GM12878 (cell line): ENCODE results near the gene MGAT5. TPM values are rescaled to one million over a fixed set of nuclear protein-coding genes. Genes with fewer than 3 reads are reported as not detected.

Experiments used
- ATAC-seq: fragments of 200-7000 bp; cut with Tn5 transposase; 3 replicates; pipeline ENCODE4 v1.9.1; 2020; ENCODE audit warnings: mild to moderate bottlenecking, moderate library complexity
- BruUV-seq: library from RNA; stranded (reverse); fragments of 400-500 nt; replicated peaks from 2 replicates; lab custom pipeline; 2021; lab: Mats Ljungman, UMichigan
- CTCF ChIA-PET: fragments of 300-600 bp; sonication (Branson Sonifier 250); formaldehyde crosslinking; extraction: SDS; loops from one replicate; lab custom pipeline; 2021; ENCODE audit warnings: inconsistent platforms; lab: Yijun Ruan, JAX
- POLR2A ChIA-PET: fragments of 350-600 bp; formaldehyde crosslinking; extraction: SDS; loops from one replicate; lab custom pipeline; 2021; ENCODE audit warnings: inconsistent platforms; lab: Charles Lee
- RAD21 ChIA-PET: fragments of 300-600 bp; sonication (Branson Sonifier 250); formaldehyde crosslinking; loops from one replicate; lab custom pipeline; 2023; ENCODE audit warnings: antibody characterized with exemption; ENCODE audit not compliant: unreplicated experiment; lab: Charles Lee
- SMC1A ChIA-PET: fragments of 300-600 bp; sonication (Branson Sonifier 250); formaldehyde crosslinking; loops from one replicate; lab custom pipeline; 2023; ENCODE audit not compliant: unreplicated experiment, uncharacterized antibody; lab: Charles Lee
- DNase-seq: peaks from one replicate; pipeline ENCODE4 v3.0.0-alpha.2; 2011; ENCODE audit warnings: low read depth, low spot score
- FAIRE-seq: peaks from 3 replicates; lab custom pipeline; 2011; peaks lifted over from hg19 to GRCh38; lab: Jason Lieb, UNC
- H2AFZ ChIP-seq: 2 replicates; pipeline ENCODE4 v1.6.0; 2011; ENCODE audit warnings: low read depth, low read length, control low read depth; ENCODE audit not compliant: control insufficient read depth
- H3K27ac ChIP-seq: 2 replicates; pipeline ENCODE4 v1.5.1; 2011; ENCODE audit warnings: control low read depth; ENCODE audit not compliant: control insufficient read depth, insufficient read depth
- H3K27me3 ChIP-seq, 2 experiments: replicated peaks in 1 of 2; 2 replicates each; pipeline versions ENCODE4 v1.6.0 to v1.6.1; 2011; ENCODE audit warnings: low read length in 1 of 2; ENCODE audit not compliant: control insufficient read depth in 2 of 2, insufficient read depth in 2 of 2
- H3K36me3 ChIP-seq, 2 experiments: 2 replicates each; pipeline ENCODE4 v1.5.1; 2011; ENCODE audit warnings: low read length in 1 of 2; ENCODE audit not compliant: control insufficient read depth in 2 of 2, insufficient read depth in 2 of 2
- H3K4me1 ChIP-seq: 2 replicates; pipeline ENCODE4 v1.6.1; 2011; ENCODE audit warnings: mild to moderate bottlenecking, low read length, moderate library complexity, mixed read lengths; ENCODE audit not compliant: control insufficient read depth, insufficient read depth
- H3K4me2 ChIP-seq: 2 replicates; pipeline ENCODE4 v1.6.0; 2011; ENCODE audit warnings: control low read depth; ENCODE audit not compliant: control insufficient read depth, insufficient read depth
- H3K4me3 ChIP-seq: fragments of 200-600 bp; sonication (generic); 2 replicates; pipeline ENCODE4 v1.5.1; 2016
- H3K79me2 ChIP-seq: 2 replicates; pipeline ENCODE4 v1.6.0; 2011; ENCODE audit warnings: low read length; ENCODE audit not compliant: control insufficient read depth, insufficient read depth
- H3K9ac ChIP-seq: 2 replicates; pipeline ENCODE4 v1.8.0; 2011; ENCODE audit warnings: low read length, control low read depth, mixed read lengths; ENCODE audit not compliant: control insufficient read depth, insufficient read depth
- H3K9me3 ChIP-seq: replicated peaks from 3 replicates; pipeline ENCODE4 v1.5.1; 2011; ENCODE audit warnings: mild to moderate bottlenecking, low read length; ENCODE audit not compliant: control insufficient read depth, insufficient read depth
- H4K20me1 ChIP-seq: 2 replicates; pipeline ENCODE4 v1.6.0; 2011; ENCODE audit not compliant: control insufficient read depth, insufficient read depth
- ELK1 ChIP-seq: IDR thresholded peaks from 2 replicates; pipeline ENCODE4 v1.6.1; 2012; ENCODE audit warnings: low read depth, low read length, improper control_type of control experiment
- NFIC ChIP-seq: IDR thresholded peaks from 2 replicates; pipeline ENCODE4 v1.6.1; 2012; ENCODE audit warnings: low read depth, mild to moderate bottlenecking, inconsistent platforms, low read length, moderate library complexity
- RAD51 ChIP-seq: fragments of 450-650 bp; IDR thresholded peaks from 2 replicates; pipeline ENCODE4 v1.6.1; 2016; ENCODE audit warnings: moderate library complexity, mild to moderate bottlenecking, inconsistent platforms
- RFX5 ChIP-seq: IDR thresholded peaks from 2 replicates; pipeline ENCODE4 v1.6.1; 2011; ENCODE audit warnings: low read depth, low read length, improper control_type of control experiment
- SMARCA5 ChIP-seq: fragments of 450-650 bp; IDR thresholded peaks from 2 replicates; pipeline ENCODE4 v1.6.1; 2017; ENCODE audit warnings: mild to moderate bottlenecking
- YY1 ChIP-seq: IDR thresholded peaks from 2 replicates; pipeline ENCODE4 v1.6.1; 2011; ENCODE audit warnings: low read depth, mild to moderate bottlenecking, low read length
- ZNF384 ChIP-seq: IDR thresholded peaks from 2 replicates; pipeline ENCODE4 v1.6.1; 2012; ENCODE audit warnings: low read depth, mild to moderate bottlenecking, low read length, improper control_type of control experiment, borderline replicate concordance
- ZZZ3 ChIP-seq: IDR thresholded peaks from 2 replicates; pipeline ENCODE4 v1.6.1; 2011; ENCODE audit warnings: low read depth; ENCODE audit not compliant: control insufficient read depth, insufficient read length
- WGBS: methylation state at CpG from one replicate; pipeline ENCODE4 v1.1.6; 2016; ENCODE audit warnings: low lambda C conversion rate; ENCODE audit not compliant: insufficient replicate concordance, insufficient coverage; ENCODE audit errors: missing lambda C conversion rate; 5-methylcytosine and 5-hydroxymethylcytosine counted together
- in situ Hi-C: fragments of 300-500 bp; cut with MboI; formaldehyde crosslinking; loops from 9 replicates; pipeline ENCODE4 v1.14.3; 2018; ENCODE audit warnings: mixed read lengths
- intact Hi-C: fragments of 100-400 bp; cut with micrococcal nuclease; formaldehyde crosslinking; loops from one replicate; pipeline ENCODE4 v1.14.2; 2022; ENCODE audit not compliant: unreplicated experiment
- polyA plus RNA-seq, 11 experiments: library from polyadenylated mRNA; depleted of rRNA in 4 of 11; unstranded in 6 of 11; stranded (reverse) in 5 of 11; fragments of >200 nt; fragmentation: Nextera tagmentation in 4 of 11; fragmentation: Illumina TruSeq in 1 of 11; extraction: Ambion mirVana in 4 of 11; extraction: Trizol in 1 of 11; gene quantifications; 1 replicate in 1 of 11; 2 replicates in 10 of 11; pipeline versions ENCODE4 v1.2.1 to v1.2.3, GENCODE V29; 2011 to 2016; ENCODE audit warnings: inconsistent platforms in 2 of 11, missing spikeins in 2 of 11, low read depth in 1 of 11
- total RNA-seq, 4 experiments: library from RNA; depleted of rRNA in 3 of 4; stranded (reverse); fragments of >200 nt in 3 of 4; fragmentation: Illumina TruSeq in 1 of 4; extraction: Trizol in 1 of 4; gene quantifications; 2 replicates each; pipeline versions ENCODE4 v1.2.1 to v1.2.3, GENCODE V29; 2013 to 2021

MGAT5 gene
- total and polyA plus RNA-seq, 10 of the 15 experiments (the other 5 are each of a cell fraction or from before 2014, with no cell fraction given), result 4.9 to 104 (median 36.2) TPM

- Histone ChIP-seq H3K27me3 (no peaks in the 10 kb centered on the region), H3K79me2 (no peaks in the 10 kb centered on the region), H3K4me2 (no peak overlapping the region), H3K27ac (no peak overlapping the region), H2AFZ (no peak overlapping the region), H3K36me3 (peaks cover 3 to 16% of the 10 kb centered on the region in 2 experiments; a peak in 3 of 4 replicates), H3K4me1 (no peaks in the 10 kb centered on the region), H3K9ac (no peak overlapping the region), H3K4me3 (no peak overlapping the region), H4K20me1 (no peaks in the 10 kb centered on the region), H3K9me3 (no peaks in the 10 kb centered on the region)
- no peak for TF ChIP-seq YY1
- TF ChIP-seq RAD51, result no peak
- TF ChIP-seq NFIC, result no peak
- no peak for TF ChIP-seq ZZZ3
- TF ChIP-seq SMARCA5, result no peak
- no peak for TF ChIP-seq ZNF384
- TF ChIP-seq ELK1, result no peak
- TF ChIP-seq RFX5, result no peak
- ATAC-seq (no peak), FAIRE-seq (no peak), DNase-seq (no peak)
- ChIA-PET CTCF (interaction anchor here (0.9 to 1.6 kb wide), 3 partner anchors 336 to 570 kb away, joined by 3 to 4 read pairs (median 4); no protein-coding TSS in a partner anchor), POLR2A (no interaction called here), SMC1A (no interaction called here), RAD21 (interaction anchor here (1.7 kb wide), 1 partner anchor 43 kb away, joined by 3 read pairs; no protein-coding TSS in a partner anchor)
- WGBS, result 98% methylated on average over 8 of the region's 8 CpGs
- BruUV-seq, result no TSS peak
- intact Hi-C loops, result loop anchor here (5.0 kb wide), 1 partner anchor 238 kb away; no protein-coding TSS in a partner anchor
- in situ Hi-C loops, result no loop called here
Measured at GRCh38 chr2:134454426-134454825, 200.6 kb downstream of the MGAT5 start.
